HepG2 (cell line): ENCODE data around the gene LBX1. TPM values are rescaled to one million over a fixed set of nuclear protein-coding genes. Genes with fewer than 3 reads are reported as not detected.

ENCODE experiments used
- MTF2 ChIP-seq: sonication (generic); formaldehyde crosslinking; IDR thresholded peaks from 2 replicates; pipeline ENCODE4 v1.5.0; 2020; ENCODE audit warnings: missing genetic modification reagents, borderline replicate concordance
- PAWR ChIP-seq: sonication (generic); formaldehyde crosslinking; IDR thresholded peaks from 2 replicates; pipeline ENCODE4 v1.4.0; 2020; ENCODE audit warnings: missing genetic modification reagents, mild to moderate bottlenecking, borderline replicate concordance
- RFX5 ChIP-seq: IDR thresholded peaks from 2 replicates; pipeline ENCODE4 v1.6.1; 2011; ENCODE audit warnings: low read depth, low read length, improper control_type of control experiment
- ZBTB40 ChIP-seq, 2 experiments: fragments of 450-650 bp in 1 of 2; sonication (generic) in 1 of 2; formaldehyde crosslinking in 1 of 2; IDR thresholded peaks; 2 replicates each; pipeline versions ENCODE4 v1.6.1 to v1.8.0; 2016 to 2022; ENCODE audit warnings: antibody characterized with exemption in 1 of 2, mild to moderate bottlenecking in 1 of 2, missing genetic modification reagents in 1 of 2
- ZNF282 ChIP-seq: fragments of 450-650 bp; IDR thresholded peaks from 2 replicates; pipeline ENCODE4 v1.6.1; 2018; ENCODE audit not compliant: partially characterized antibody
- ZNF510 ChIP-seq: sonication (generic); formaldehyde crosslinking; IDR thresholded peaks from 2 replicates; pipeline ENCODE4 v1.4.0; 2020; ENCODE audit warnings: low read depth, mild to moderate bottlenecking, missing genetic modification reagents
- ZNF768 ChIP-seq: sonication (generic); formaldehyde crosslinking; IDR thresholded peaks from 2 replicates; pipeline ENCODE4 v1.4.0; 2020; ENCODE audit warnings: missing genetic modification reagents
- ZNF777 ChIP-seq: sonication (generic); formaldehyde crosslinking; IDR thresholded peaks from 2 replicates; pipeline ENCODE4 v1.4.0; 2020; ENCODE audit warnings: missing genetic modification reagents
- polyA plus RNA-seq, 8 experiments: library from polyadenylated mRNA; depleted of rRNA in 3 of 8; stranded (reverse) in 7 of 8; unstranded in 1 of 8; fragments of >200 nt; fragmentation: Illumina TruSeq in 4 of 8; extraction: Trizol in 4 of 8; gene quantifications; 2 replicates each; pipeline versions ENCODE4 v1.2.1 to v1.2.3, GENCODE V29; 2011 to 2016; ENCODE audit warnings: low read depth in 4 of 8, missing spikeins in 1 of 8, mixed read lengths in 1 of 8; ENCODE audit not compliant: insufficient read depth in 1 of 8
- total RNA-seq, 5 experiments: library from RNA; depleted of rRNA; stranded (reverse); fragments of >200 nt; fragmentation: Illumina TruSeq; extraction: Trizol; gene quantifications; 2 replicates each; pipeline ENCODE4 v1.2.3, GENCODE V29; 2016; ENCODE audit warnings: low read depth in 1 of 5
- TF ChIP-seq, protein P1 (sequence below), 2 experiments: sonication (generic) in 1 of 2; formaldehyde crosslinking in 1 of 2; IDR thresholded peaks; 2 replicates each; pipeline versions ENCODE4 v1.4.0 to v1.6.1; 2018 to 2020; ENCODE audit warnings: missing genetic modification reagents in 2 of 2, borderline replicate concordance in 1 of 2, low read depth in 1 of 2, mild to moderate bottlenecking in 1 of 2, missing biosample characterization in 1 of 2

LBX1 gene
- total and polyA plus RNA-seq, 2 of the 13 experiments (the other 11 are each of a cell fraction or from before 2014, with no cell fraction given): not detected

GRCh38 chr10:101217450-101218281 lies 11.6 kb downstream of the LBX1 start (continued):
- peak; percentile 64; the same call in 1 of the 2 replicates for TF ChIP-seq ZNF777
- peak; percentile 30; the same call in 1 of the 2 replicates for TF ChIP-seq ZNF768 (CRISPR knock-in tag)
- TF ChIP-seq ZNF282: no peak
- TF ChIP-seq, protein P1, sequence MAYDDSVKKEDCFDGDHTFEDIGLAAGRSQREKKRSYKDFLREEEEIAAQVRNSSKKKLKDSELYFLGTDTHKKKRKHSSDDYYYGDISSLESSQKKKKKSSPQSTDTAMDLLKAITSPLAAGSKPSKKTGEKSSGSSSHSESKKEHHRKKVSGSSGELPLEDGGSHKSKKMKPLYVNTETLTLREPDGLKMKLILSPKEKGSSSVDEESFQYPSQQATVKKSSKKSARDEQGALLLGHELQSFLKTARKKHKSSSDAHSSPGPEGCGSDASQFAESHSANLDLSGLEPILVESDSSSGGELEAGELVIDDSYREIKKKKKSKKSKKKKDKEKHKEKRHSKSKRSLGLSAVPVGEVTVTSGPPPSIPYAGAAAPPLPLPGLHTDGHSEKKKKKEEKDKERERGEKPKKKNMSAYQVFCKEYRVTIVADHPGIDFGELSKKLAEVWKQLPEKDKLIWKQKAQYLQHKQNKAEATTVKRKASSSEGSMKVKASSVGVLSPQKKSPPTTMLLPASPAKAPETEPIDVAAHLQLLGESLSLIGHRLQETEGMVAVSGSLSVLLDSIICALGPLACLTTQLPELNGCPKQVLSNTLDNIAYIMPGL (CRISPR knock-in tag; IDR thresholded peaks at IDR 0.05; ENCODE audit: borderline replicate concordance in 1 of 2, low read depth in 1 of 2): peak in 1 of 2 experiments; percentile 34; a peak in 1 of 4 replicates
- TF ChIP-seq MTF2 (CRISPR knock-in tag): peak; percentile 98
- no peak for TF ChIP-seq PAWR (CRISPR knock-in tag)
- TF ChIP-seq ZNF510: no peak
- TF ChIP-seq RFX5: peak; percentile 93
- TF ChIP-seq ZBTB40 (IDR thresholded peaks at IDR 0.05): no peak
- 0 out of 2 replicates have a peak, but pooled peaks have one; percentile 48 for TF ChIP-seq ZBTB40 (CRISPR knock-in tag; IDR thresholded peaks at IDR 0.05)
